Right atrium auricular region (tissue), 2 donors: ENCODE data around the gene ACBD6. TPM values are rescaled to one million over a fixed set of nuclear protein-coding genes. Genes with fewer than 3 reads are reported as not detected.

Source experiments
- DNase-seq: peaks from one replicate; pipeline ENCODE4 v3.0.0-alpha.2; 2019; ENCODE audit warnings: low spot score
- H3K27ac ChIP-seq, 2 donors: fragments of 200-600 bp; sonication (generic); 1 replicate in 1 of 2; 2 replicates in 1 of 2; pipeline ENCODE4 v1.5.1; 2016 to 2019
- H3K27me3 ChIP-seq, 2 donors: fragments of 200-600 bp; sonication (generic); one replicate each; pipeline versions ENCODE4 v1.5.1 to v1.6.0; 2017 to 2019
- H3K36me3 ChIP-seq: fragments of 200-600 bp; sonication (generic); one replicate; pipeline ENCODE4 v1.5.1; 2016
- H3K4me1 ChIP-seq, 2 donors: fragments of 200-600 bp; sonication (generic); one replicate each; pipeline versions ENCODE4 v1.5.1 to v1.6.0; 2017 to 2019
- H3K4me3 ChIP-seq, 2 donors: fragments of 200-600 bp; sonication (generic); 1 replicate in 1 of 2; 2 replicates in 1 of 2; pipeline ENCODE4 v1.5.1; 2017 to 2019; ENCODE audit warnings: mild to moderate bottlenecking in 1 of 2, moderate library complexity in 1 of 2
- H3K9me3 ChIP-seq, 2 donors: fragments of 200-600 bp; sonication (generic); one replicate each; pipeline ENCODE4 v1.5.1; 2019
- total RNA-seq, 2 donors: library from RNA; depleted of rRNA; stranded (reverse); fragments of >200 nt; gene quantifications; one replicate each; pipeline ENCODE4 v1.1.0, GENCODE V29; 2016
- TF ChIP-seq, protein P1 (sequence below), 2 donors: fragments of 200-600 bp; sonication (generic); IDR thresholded peaks; one replicate each; pipeline ENCODE4 v1.5.1; 2019; ENCODE audit warnings: antibody characterized with exemption in 2 of 2

Gene ACBD6
- total RNA-seq, 2 donors from 2014 or later = 24.0 to 29.0 TPM

DNA sequence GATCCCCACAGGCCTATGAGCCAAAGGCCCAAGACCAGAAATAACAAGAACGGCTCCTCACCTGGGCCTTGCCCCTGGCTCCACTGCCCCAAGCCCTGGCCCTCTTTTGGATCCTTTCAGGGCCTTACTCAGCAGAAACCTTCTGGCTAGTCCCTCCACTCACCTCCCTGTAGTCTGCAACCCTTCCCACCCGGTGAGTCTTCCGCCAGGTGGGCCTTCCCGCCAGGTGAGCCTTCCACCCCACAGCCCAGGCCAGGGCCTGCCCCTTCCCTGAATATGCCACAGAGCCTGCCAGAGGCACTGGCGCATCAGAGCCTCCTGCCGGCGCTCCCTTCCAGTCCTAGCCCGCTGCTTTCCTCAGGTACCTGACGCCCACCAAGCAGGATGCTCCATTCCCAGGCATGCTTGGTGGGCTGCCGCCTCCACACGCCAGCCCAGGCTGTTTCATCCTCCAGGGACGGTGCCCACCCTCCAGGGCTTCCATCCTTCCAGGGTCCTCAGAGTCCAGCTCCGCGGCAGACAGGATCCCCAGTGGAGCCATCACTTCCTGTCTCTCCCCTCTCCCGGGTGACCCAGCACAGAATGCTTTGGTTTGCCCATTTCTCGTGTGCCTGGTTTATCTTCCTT, 251.4 kb downstream of the ACBD6 start:
- no peaks in the 10 kb centered on the region for H3K27me3 ChIP-seq
- no peak for DNase-seq
- TF ChIP-seq, protein P1, sequence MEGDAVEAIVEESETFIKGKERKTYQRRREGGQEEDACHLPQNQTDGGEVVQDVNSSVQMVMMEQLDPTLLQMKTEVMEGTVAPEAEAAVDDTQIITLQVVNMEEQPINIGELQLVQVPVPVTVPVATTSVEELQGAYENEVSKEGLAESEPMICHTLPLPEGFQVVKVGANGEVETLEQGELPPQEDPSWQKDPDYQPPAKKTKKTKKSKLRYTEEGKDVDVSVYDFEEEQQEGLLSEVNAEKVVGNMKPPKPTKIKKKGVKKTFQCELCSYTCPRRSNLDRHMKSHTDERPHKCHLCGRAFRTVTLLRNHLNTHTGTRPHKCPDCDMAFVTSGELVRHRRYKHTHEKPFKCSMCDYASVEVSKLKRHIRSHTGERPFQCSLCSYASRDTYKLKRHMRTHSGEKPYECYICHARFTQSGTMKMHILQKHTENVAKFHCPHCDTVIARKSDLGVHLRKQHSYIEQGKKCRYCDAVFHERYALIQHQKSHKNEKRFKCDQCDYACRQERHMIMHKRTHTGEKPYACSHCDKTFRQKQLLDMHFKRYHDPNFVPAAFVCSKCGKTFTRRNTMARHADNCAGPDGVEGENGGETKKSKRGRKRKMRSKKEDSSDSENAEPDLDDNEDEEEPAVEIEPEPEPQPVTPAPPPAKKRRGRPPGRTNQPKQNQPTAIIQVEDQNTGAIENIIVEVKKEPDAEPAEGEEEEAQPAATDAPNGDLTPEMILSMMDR (IDR thresholded peaks at IDR 0.05) = no peak

DNA sequence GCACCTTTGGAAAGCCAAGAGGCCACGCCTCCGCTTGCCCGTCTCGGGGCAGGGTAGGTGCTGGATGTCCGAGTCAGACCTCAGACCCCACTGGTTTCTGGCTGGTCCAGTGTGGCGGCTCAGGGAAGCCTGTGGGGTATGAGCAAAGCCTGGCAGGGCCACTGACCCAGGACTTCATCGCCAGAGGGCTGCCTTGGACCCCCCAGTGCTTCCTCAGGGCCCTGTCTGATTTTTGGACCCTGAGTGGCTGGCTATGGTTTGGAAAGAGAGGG, 251.9 kb downstream of the ACBD6 start:
- no peak overlapping the region for H3K27ac ChIP-seq
- TF ChIP-seq, protein P1 (IDR thresholded peaks at IDR 0.05) = no peak
- no peak for DNase-seq
- no peak overlapping the region for H3K4me3 ChIP-seq
- H3K27me3 ChIP-seq = no peaks in the 10 kb centered on the region
- H3K9me3 ChIP-seq = no peaks in the 10 kb centered on the region
- no peaks in the 10 kb centered on the region for H3K4me1 ChIP-seq
- H3K36me3 ChIP-seq = no peaks in the 10 kb centered on the region

More for the DNA sequence above, 251.4 kb downstream of the ACBD6 start:
- no peak overlapping the region for H3K4me3 ChIP-seq
- H3K4me1 ChIP-seq = no peaks in the 10 kb centered on the region
- no peaks in the 10 kb centered on the region for H3K36me3 ChIP-seq
- no peak overlapping the region for H3K27ac ChIP-seq
- H3K9me3 ChIP-seq = no peaks in the 10 kb centered on the region

DNA sequence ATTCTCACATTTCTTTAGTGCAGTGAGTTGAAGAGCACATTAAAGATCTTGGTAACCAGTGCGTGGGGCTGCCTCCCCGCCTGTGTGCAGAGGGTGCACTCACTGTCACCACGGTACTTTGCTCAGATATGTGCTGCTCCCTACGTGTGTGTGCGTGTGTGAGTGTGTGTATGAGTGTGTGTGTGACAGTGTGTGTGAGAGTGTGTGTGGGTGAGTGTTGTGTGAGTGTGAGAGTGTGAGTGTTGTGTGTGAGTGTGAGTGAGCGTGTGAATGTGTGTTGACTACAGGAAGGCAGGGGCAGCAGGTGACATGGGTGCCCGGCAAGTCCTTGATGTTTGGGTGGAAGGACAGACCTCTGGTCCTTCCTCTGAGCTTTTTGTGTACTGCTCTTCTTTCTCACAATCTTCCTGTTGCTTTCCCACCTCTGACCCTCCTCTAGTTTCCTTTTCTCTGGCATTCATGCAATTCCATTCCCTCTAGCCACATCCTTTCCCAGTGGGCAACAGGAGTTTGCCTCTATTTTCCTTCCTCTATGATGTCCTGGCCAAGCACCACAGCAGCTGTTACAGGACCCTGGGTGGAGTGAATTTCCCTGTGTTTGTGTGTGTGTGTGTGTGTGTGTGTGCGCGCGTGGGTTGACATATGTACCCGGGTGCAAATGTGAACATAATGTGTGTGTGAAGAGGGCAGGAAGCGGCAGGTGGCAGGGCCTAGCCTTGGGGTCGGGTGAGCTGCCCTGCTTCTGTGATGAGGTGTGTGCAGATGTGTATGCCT, 252.5 kb downstream of the ACBD6 start:
- Histone ChIP-seq H3K9me3 (no peaks in the 10 kb centered on the region), H3K27ac (no peak overlapping the region), H3K4me1 (no peaks in the 10 kb centered on the region), H3K4me3 (no peak overlapping the region), H3K36me3 (no peaks in the 10 kb centered on the region), H3K27me3 (no peaks in the 10 kb centered on the region)
- DNase-seq = no peak
- TF ChIP-seq, protein P1 (IDR thresholded peaks at IDR 0.05) = no peak

DNA sequence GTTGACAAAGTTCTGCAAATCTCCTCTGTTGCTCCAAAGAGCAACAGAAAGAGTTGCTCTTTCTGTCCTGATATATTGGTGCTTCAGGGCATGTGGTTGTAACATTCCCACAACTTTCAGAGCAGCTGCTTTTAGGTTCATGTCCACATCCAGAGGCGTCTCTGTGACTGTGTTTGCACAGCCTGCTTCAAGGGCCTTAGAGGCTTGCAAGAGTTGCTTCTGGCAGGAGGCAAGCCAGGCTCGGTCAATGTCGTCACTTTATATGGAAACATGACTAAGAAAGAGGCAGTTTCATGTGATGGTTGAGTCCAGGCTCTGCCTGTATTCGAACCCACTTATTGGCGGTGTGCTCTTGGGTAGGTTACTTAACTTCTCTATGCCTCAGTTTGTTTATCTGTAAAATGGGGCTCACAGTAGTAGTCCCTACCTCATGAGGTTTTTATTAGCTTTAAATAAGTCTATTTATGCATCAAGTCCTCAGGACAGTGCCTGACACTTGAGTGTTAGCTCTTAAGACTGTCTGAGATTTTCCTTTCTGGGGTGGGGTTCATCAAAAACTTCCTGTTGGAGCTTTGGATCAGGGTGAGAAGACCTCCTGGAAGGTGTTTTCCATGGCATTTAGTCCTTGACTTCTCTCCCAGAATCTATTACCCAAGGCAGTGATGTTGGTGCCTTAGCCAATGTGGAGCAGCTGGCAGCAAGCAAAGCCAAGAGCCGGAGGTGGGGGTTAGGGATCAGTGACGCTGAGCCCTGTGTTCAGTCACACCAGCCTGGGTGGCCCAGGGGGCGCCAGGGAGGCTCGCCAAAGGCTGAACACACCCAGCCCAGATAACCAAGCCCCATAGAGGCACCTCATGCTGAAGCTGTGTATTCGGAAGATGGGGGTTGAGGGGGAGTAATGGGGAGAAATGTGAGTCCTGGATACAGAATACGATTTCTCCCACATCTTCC, 253.4 kb downstream of the ACBD6 start:
- Histone ChIP-seq H3K4me1 (no peaks in the 10 kb centered on the region), H3K9me3 (no peaks in the 10 kb centered on the region), H3K27ac (no peak overlapping the region), H3K36me3 (no peaks in the 10 kb centered on the region), H3K4me3 (no peak overlapping the region), H3K27me3 (no peaks in the 10 kb centered on the region)
- TF ChIP-seq, protein P1 (IDR thresholded peaks at IDR 0.05) = no peak
- DNase-seq = no peak

DNA sequence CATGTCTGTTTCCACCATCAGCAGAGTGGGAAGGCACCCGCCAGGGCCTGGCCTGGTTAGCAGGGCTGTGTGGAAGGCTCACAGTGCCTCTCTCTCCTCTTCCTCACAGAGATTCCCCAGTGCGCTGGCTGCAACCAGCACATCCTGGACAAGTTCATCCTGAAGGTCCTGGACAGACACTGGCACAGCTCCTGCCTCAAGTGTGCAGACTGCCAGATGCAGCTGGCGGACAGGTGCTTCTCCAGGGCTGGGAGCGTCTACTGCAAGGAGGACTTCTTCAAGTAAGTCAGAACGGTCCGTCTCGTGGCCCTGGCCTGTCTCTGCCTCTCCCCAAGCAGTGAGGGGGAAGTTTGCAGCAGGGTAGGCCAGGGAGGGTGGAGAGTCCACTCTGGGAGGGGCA, 254.2 kb downstream of the ACBD6 start:
- no peak for DNase-seq
- Histone ChIP-seq H3K36me3 (no peaks in the 10 kb centered on the region), H3K4me3 (no peak overlapping the region), H3K9me3 (no peaks in the 10 kb centered on the region), H3K27ac (no peak overlapping the region), H3K27me3 (no peaks in the 10 kb centered on the region), H3K4me1 (no peaks in the 10 kb centered on the region)
- TF ChIP-seq, protein P1 (IDR thresholded peaks at IDR 0.05) = no peak
